NOMO-1 treated with dmso at 0.1 percent for 144 hours (cell line): ENCODE measurements around the gene BTBD9.

Source experiments
- DNase-seq: peaks from one replicate; lab custom pipeline; 2025; ENCODE audit not compliant: unreplicated experiment; lab: John Stamatoyannopoulos, UW

The BTBD9 gene

DNA sequence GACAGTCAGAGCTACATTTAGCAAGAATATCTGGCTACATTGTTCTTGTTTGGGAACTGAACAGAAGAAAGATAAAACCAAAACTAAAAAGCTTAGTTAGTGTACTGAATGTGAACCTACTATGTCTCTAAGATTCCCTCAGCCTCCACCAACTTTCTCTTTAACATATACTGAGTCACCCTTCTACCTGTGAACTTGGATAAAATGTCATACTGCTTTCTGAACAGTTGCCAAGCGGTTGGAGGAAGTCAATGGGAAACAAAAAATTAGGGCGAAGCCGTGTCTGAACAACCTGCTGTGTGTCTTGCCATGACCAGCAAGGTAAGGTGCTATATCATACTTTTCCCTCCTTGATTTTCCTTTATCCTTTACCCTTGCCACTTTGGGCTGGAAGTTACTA is 243.5 kb downstream of the BTBD9 start:
- no peak for DNase-seq

DNA sequence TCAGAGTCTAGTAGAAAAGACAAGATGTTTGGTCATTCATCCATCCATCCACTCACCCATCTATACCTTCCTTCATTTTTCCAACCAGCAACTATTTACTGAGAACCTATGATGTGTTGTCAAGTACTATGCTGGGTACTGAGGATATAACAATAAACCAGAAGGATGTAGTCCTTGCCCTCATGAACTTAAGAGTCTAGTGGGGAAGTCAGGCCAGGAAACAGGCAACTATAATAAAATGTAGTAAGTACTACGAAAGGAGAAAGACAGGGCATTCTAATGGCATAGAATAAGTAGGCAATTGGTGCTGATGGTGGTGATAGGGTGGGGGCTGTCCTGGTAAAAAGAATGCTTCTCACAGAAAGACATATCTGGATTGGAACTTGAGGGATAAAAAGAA is 245.7 kb downstream of the BTBD9 start:
- no peak for DNase-seq

DNA sequence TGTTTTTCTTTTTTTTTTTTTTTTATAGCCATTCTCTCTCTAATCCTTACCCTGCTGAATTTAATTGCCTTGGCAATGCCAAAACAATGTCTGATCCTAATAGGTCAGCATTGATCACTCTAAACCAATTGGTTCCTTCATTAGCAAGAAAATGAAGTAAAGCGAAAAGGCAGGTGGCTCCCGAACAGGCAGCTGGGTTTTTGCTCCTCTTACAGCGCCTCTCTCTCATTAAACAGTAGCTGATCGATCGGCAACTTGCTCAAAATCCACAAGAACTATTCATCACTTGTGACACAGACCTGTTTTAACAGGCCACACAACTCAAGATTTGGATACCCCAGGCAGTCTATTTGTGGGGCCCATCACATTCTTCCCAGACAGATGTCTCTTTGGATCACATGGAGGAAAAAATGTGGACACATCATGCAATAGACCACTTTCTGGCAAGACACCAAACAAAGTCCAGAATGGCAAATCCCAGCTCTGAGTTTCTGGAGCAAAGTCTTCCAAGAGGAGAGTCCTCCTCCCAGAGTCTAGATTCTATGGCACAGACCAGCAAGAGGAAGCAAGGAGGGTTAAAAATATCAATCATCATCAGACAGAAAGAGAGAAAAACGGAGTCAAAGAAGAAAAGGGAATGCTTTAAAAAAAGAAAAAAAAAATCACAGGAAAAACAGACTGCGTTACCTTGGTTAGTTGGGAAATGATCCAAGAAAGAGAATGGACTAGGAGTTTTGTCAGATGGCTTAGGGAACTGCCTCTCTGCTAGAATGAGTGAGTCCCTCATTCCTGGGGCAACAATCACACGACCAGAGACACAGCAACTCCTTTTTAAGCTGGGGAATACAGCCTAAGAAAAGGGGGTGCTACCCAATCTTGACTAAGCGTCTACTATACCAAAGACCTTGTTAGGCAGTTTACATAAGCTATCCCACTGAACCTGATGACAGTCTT is 247.8 kb downstream of the BTBD9 start:
- DNase-seq, result no peak

DNA sequence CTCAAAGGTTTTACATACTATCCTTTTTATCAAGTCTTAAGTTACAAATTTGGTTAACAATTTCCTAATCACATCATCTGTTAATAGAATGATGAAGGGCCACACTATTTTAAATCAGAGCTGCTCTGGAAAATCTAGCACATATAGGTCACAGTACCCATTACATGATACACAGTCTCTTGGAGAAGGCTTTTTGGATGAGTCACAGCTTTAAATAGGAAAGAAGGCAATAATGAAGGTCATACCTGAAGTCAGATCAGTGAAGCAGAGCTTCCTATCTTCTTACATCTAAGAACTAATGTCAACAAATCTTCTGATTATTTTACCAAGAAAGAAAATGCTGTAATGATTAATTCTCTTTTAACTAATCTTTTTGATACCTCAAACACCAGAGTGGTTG is 248.5 kb downstream of the BTBD9 start:
- DNase-seq, result no peak

DNA sequence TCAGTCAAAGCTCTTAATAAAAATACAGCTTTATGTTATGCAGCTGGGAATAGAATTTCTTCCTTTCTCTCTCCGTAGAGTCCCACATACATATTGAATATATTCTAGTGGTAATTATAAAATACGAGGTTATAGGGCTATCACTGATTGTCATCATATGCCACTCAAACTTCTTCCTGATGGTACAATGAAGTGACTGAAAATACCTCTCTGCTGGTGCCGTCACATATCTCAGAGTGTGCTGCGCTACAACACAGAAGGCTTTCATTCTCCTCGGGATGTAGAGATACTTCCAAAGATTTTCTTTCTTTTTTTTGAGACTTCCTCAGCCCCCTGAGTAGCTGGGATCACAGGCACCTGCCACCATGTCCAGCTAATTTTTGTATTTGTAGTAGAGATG is 249.9 kb downstream of the BTBD9 start:
- DNase-seq, result no peak

DNA sequence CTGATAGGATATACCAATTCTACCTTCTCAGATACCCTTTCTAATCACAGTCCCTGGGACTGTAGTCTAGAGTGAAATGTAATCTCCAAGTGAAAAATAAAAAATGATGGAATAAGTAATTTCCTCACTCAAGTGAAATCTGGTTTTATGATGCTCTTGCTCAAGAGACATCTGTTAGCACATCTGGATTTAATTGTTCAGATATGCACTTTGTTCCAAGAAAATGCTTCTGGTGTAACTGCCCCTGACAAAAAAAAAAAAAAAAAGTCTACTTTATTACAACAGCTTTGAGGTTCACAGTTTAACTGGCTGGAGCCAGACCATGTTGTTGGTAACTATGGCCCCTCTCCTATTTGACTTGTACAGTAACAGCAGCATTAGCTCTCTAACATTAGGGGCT is 251.8 kb downstream of the BTBD9 start:
- DNase-seq, result no peak

DNA sequence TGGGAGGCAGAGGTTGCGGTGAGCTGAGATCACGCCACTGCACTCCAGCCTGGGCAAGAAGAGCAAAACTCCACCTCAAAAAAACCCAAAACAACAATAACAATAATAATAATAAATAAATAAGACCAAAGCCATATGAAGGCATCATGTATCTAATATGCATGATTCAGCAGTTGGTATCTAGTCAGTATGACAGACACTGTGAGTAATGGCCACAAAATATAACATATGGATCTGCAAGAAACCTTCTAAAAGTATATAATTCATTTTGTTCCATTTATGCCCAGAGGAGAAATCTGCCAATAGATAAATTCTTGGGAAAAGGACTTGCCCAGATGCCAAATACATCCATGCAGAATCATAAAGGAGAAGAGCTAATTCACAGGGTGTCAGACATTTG is 252.3 kb downstream of the BTBD9 start:
- DNase-seq, result no peak

DNA sequence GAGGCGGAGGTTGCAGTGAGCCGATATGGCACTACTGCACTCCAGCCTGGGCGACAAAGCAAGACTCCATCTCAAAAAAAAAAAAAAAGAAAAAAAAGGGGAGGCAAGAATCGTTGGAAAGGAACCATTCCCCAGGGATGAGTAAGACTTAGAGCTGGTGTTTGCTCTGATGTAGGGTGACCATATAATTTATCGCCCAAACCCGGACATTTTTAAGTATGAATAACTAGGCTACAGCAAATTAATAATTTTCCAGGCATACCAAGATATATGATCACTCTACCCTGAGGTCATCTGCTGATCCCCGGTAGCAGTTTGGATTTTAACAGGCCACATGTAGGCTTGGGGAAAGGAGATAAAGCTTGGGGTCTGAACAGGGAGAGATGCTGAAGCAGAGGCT is 260.9 kb downstream of the BTBD9 start:
- DNase-seq, result no peak

DNA sequence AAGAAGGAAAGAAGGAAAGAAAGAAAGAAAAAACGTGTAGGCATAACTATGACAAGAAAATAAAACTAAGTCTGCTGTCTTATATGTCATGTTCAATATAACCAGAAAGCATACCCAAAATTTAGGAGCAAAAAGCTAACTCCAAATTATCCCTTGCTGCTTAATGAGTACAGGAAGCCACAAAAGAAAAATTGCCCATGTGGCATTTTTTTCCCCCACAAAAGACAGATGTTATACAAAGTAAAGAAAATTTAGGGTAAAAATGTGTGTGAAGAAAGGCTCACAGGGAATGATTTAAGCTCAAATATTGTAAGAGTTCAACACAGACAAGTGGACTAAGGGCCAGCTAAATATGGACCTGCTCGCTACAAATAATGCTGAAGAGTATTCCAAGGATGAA is 263.8 kb downstream of the BTBD9 start:
- DNase-seq, result no peak

DNA sequence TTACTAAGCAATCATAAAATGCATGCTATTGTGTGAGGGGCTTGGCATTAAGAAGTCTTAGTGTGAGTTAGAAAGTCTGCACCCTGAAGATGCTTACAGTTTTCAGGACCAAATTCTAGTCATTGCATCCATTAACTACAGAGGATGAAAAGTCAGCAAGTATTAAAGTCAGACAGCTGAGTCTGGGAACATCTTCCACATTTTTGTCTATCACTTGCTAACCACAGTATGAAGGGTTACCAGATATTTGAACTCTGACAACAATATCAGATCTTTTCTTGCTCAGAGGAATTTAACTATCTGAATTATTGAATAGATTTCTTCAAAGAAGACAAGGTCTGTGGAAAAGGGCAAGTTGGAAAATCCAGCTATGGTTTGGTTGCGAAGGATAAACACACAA is 264.4 kb downstream of the BTBD9 start:
- no peak for DNase-seq

DNA sequence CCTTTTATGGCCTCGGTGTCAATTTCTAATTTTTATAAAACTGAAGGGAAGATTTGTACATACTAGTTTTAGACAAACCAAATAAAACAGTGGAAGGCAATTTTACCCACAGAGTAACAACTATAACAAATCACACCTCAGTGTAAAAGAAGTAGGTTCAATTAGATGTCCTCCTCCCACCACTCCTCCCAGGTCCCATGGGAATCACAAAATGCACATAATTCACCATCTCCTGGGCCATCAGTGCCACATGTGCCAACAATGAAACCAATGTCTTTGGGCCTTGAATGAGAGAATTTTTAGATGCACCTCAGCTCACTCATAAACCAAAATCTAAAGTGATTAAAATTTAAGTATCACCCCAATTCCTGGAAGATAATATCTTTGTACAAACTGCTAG is 267.8 kb downstream of the BTBD9 start:
- no peak for DNase-seq

DNA sequence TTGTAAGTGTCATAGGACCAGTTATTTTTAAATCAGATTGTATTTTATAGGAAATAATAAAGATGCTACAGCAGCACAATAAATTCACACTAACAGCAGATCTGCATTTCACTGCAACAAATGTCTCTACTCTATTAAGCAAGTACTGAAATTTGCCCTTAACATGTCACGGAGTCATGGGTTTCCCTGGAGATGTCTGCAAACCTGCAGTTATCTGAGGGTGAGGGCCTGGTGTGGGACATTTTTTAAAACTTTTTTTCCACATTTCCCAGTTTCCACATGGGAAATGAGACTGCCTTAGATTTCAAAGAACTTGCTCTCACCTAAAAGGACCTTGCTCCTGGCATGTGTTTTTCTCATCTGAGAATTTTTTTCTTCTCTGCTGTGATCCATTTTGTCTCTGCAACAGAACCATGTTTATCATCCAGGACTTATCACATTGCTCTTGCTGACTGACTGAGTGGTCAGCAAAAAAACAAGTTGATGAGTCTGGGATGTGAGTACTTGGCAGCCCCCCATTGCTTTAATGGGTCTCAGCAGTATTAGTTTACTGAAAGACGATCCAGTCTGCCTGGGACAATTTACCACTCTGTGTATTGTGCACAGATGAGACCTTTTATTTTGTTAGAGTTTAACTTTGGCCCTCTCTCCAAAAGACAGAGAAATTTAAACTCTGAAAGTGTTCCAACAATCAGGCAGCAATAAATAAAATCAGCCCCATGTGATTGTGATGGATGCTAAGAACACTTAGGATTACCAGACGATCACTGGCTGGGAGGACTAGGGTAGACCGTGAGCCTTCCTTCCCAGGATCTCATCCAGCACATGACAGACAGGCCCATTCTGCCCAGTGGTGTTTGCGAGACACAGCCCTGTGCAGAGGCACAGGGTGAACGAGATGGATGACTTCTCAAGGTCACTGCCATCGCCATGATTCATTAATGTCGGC is 268.8 kb downstream of the BTBD9 start:
- no peak for DNase-seq

DNA sequence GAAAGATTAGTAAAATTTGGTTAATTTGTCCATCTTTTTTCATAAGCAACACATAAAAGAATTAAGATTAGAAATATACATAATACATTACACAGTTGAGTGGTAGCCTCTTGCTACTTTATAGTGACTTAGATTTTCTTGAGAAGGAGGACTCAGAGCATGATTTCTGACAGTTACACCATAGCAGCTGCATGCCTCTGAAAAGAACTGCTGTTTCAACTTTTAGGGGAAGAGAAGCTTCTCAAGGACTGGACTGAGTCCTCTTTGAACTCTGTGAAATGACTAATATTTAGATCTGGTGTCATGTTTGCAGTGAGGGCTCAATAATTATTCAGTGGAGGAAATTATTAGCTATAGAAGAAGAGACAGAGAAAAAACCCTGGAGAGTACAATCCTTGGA is 272.5 kb downstream of the BTBD9 start:
- DNase-seq, result no peak

DNA sequence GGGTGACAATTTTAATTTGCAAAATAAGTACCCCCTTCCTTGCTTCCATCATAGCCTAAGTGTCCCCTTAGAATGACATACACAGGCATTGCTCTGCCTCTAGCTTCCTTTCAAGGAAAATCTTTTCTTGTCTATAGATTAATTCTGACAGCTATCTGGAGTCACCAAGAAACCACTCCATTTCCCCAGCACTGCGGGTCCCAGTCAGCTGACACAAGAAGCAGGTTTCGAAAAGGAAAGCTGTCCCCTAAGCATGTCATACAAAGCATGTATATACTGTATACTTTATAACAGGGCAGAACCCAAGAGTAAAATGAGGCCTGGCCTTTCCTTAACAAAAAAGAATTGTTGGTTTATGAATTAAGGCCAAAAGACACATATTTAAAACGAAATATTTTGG is 273.5 kb downstream of the BTBD9 start:
- DNase-seq, result no peak

DNA sequence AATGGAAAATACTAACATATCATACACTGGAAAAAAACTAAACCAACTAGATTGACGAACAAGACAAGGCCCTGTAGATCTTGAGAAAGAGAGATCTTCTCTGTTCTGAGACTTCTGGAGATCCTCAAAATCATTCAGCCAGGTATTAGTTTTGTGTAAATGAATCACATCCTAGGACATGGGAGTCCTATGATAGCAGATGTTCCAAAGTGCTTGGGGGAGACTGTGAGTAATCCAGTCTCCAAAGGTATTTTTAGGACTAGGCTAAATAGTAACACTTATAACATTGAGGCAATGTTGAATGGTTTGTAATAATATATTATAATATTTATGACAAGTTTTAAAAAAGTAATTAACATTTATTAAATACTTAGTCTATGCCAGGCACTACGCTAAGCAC is 275.0 kb downstream of the BTBD9 start:
- DNase-seq, result no peak

DNA sequence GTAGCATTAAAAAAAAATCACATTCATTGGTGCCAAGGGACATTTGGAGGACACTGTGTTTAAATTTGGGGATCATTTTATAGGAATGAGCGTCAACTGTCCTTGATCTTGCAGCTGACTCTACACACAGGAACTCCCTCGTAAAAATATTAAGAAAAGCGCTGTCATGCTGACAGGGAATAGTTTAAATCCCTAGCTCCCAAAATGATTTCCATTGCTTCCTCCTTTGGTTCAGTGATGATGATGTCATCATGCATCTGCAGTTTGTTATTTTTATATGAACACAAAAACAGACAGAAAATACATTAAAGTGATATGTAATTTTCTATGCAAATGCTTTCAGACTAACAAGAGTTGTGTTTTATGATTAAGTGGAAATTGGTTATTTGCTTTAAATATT is 275.6 kb downstream of the BTBD9 start:
- DNase-seq, result no peak

DNA sequence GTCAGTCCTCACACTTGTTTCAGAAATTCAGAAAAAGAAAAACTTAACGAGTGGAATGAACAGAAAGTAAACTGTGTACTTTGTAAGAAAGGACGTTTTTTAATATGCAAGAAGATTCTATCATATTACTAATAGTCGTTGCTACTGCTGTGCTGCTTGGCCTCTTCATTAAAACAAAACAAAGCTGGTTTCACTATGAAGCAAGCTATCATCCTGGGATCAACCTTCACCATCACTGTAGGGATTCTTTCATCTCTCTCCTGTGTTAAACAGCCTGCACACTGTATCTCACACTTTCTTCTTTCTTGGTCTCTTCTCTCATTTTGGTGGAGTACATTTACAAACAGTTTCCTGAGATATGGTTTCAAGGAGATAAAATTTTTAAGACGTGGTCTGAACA is 284.2 kb downstream of the BTBD9 start:
- DNase-seq, result no peak

DNA sequence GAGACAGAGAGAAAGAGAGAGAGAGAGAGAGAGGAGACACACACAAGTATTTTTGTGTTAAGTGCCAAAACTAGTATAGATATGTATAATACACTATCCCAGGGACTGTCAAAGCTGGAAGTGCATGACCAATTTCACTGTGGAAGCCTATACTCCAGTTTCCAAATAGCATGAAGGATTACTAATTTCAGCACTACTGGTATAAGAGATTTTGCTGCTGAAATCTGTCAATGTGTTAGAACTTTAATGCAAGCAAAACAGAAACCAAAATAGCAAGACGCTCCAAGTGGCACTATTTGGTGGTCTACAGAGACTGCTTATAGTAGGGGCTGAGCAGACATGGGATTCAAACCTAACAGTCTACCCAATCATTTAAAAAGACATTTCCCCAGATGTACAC is 284.8 kb downstream of the BTBD9 start:
- no peak for DNase-seq

DNA sequence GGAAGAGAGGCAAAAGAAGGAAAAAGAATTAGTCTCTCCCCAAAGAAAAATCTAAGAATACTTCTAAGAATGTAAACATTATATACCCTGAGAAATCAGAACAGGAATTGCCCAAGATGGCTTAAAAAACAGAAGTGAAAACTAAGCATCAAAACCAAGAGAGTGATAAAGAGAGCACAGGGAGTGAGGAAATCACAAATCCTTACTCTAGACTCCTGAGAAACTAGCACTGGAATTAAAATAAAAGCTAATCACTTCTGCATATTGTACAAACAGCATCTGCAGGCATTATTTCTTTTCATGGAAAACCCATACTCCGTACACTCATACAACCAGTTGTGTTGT is 285.7 kb downstream of the BTBD9 start:
- DNase-seq, result no peak

DNA sequence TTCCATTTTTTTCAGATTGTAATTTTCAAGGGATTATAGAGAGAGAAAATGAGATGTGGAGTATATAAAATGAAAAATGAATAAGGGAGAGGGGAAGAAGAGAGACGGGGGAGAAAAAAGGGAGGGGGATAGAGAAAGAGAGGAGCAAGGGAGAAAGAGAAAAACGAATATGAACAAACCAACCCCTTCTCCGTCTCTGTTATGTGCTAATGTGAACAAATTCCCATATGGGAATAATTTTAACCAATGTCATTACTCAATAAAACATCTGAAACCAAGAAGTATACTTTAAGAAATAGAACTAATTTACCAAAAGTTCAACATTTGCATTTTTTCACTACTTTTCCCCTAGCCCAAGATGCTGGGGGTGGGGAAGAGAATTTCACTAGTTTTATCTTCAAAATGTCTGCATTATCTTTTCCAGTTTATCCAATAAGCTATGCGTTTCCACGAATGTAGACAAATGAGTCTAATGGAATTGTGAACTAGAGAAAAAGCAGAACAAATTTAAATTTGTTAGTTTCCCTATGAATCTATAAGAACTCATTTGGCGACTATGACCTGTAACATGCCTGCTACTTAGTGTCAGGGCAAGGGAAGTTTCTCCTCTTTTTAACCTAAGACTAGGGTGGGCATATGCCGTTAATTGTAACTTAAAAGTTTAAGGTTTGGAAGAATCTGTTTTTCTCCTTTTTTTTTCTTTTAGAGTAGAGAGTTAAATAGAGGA is 286.3 kb downstream of the BTBD9 start:
- DNase-seq, result no peak

DNA sequence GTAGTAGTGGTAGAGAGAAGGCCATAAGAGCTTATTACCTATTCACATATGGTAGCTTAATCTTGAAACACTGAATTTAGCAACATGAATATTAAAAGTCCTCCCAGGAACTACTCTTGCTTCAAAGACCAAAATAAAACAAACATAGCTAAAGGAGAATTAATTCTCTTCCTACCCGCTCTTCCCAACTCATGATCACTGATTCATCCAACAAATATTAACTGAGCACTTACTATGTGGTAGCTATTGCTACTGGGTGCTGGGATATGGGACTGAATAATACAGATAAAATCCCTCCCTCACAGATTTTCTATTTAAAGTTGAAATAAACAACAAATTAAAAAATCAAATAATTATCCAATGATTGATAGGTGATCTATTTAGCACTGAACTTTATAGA is 287.1 kb downstream of the BTBD9 start:
- no peak for DNase-seq
